Stimulated activated naive B cell treated with anti-CD40 and anti-IgM and Interleukin-4, amounts not matched to agents 10 μg/mL and 1 μg/mL and 100 μg/mL, for 72 hours (primary cell): ENCODE data around the gene NUDT22.

Experiments used
- ATAC-seq, 2 donors: fragments of 150-1000 bp; cut with Tn5 transposase; replicated peaks; 2 replicates each; pipeline ENCODE4 v1.10.0; 2021; ENCODE audit warnings: moderate library complexity in 1 of 2
- DNase-seq: peaks from one replicate; pipeline ENCODE4 v3.0.0; 2021
- H3K27ac Mint-ChIP-seq: one replicate; pipeline ENCODE4 v1.8.0; 2022; ENCODE audit warnings: mild to moderate bottlenecking, mixed read lengths
- H3K27me3 Mint-ChIP-seq, 2 donors: one replicate each; pipeline ENCODE4 v1.8.0; 2022; ENCODE audit warnings: mixed read lengths in 2 of 2
- H3K36me3 Mint-ChIP-seq, 2 donors: one replicate each; pipeline ENCODE4 v1.8.0; 2022; ENCODE audit warnings: mixed read lengths in 2 of 2, mild to moderate bottlenecking in 1 of 2
- H3K4me1 Mint-ChIP-seq, 2 donors: one replicate each; pipeline ENCODE4 v1.8.0; 2022; ENCODE audit warnings: mixed read lengths in 2 of 2, mild to moderate bottlenecking in 1 of 2
- H3K4me3 Mint-ChIP-seq, 2 donors: one replicate each; pipeline ENCODE4 v1.8.0; 2022; ENCODE audit warnings: mild to moderate bottlenecking in 2 of 2, mixed read lengths in 2 of 2, moderate library complexity in 1 of 2
- H3K9me3 Mint-ChIP-seq, 2 donors: one replicate each; pipeline ENCODE4 v1.8.0; 2022; ENCODE audit warnings: mixed read lengths in 2 of 2, mild to moderate bottlenecking in 1 of 2

Gene NUDT22

GRCh38 chr11:64247729-64248531, 21.9 kb downstream of the NUDT22 start:
- H3K36me3 Mint-ChIP-seq, result peaks cover 6 to 19% of the 10 kb centered on the region in 2 donors
- peak overlapping the region; percentile 89 to 94 for H3K4me3 Mint-ChIP-seq
- ATAC-seq (no peak), DNase-seq (no peak)
- H3K27me3 Mint-ChIP-seq, result no peaks in the 10 kb centered on the region
- peak overlapping the region; percentile 20 for H3K27ac Mint-ChIP-seq
- H3K9me3 Mint-ChIP-seq, result no peaks in the 10 kb centered on the region
- peaks cover 25 to 68% of the 10 kb centered on the region in 2 donors for H3K4me1 Mint-ChIP-seq

GRCh38 chr11:64248578-64248977, 22.5 kb downstream of the NUDT22 start:
- H3K4me1 Mint-ChIP-seq, result peaks cover 20 to 66% of the 10 kb centered on the region in 2 donors
- H3K4me3 Mint-ChIP-seq, result peak overlapping the region in 1 of 2 donors; percentile 94

GRCh38 chr11:64249038-64249437, 23.0 kb downstream of the NUDT22 start:
- no peaks in the 10 kb centered on the region for H3K27me3 Mint-ChIP-seq
- peaks cover 0 to 12% of the 10 kb centered on the region in 2 donors for H3K36me3 Mint-ChIP-seq
- peaks cover 22 to 66% of the 10 kb centered on the region in 2 donors for H3K4me1 Mint-ChIP-seq
- no peak overlapping the region for H3K4me3 Mint-ChIP-seq
- DNase-seq (no peak), ATAC-seq (no peak)
- H3K27ac Mint-ChIP-seq, result no peak overlapping the region
- no peaks in the 10 kb centered on the region for H3K9me3 Mint-ChIP-seq

More at GRCh38 chr11:64248578-64248977, 22.5 kb downstream of the NUDT22 start:
- DNase-seq, result no peak
- Mint-ChIP-seq H3K9me3 (no peaks in the 10 kb centered on the region), H3K27ac (peak overlapping the region; percentile 20), H3K27me3 (no peaks in the 10 kb centered on the region), H3K36me3 (peaks cover under 1 to 13% of the 10 kb centered on the region in 2 donors)
- no peak for ATAC-seq

- peaks cover 23 to 62% of the 10 kb centered on the region in 2 donors for H3K4me1 Mint-ChIP-seq
- H3K9me3 Mint-ChIP-seq, result no peaks in the 10 kb centered on the region
- peak overlapping the region in 1 of 2 donors; percentile 86 for H3K4me3 Mint-ChIP-seq
- no peak for ATAC-seq
- DNase-seq, result no peak
- peaks cover 0 to 9% of the 10 kb centered on the region in 2 donors for H3K36me3 Mint-ChIP-seq
- peak overlapping the region; percentile 37 for H3K27ac Mint-ChIP-seq
- no peaks in the 10 kb centered on the region for H3K27me3 Mint-ChIP-seq
These were observed 23.7 kb downstream of the NUDT22 start for GRCh38 chr11:64249563-64250414.

GRCh38 chr11:64250415-64251015, 24.4 kb downstream of the NUDT22 start:
- no peak for ATAC-seq
- Mint-ChIP-seq H3K4me1 (peaks cover 23 to 55% of the 10 kb centered on the region in 2 donors), H3K27ac (no peak overlapping the region), H3K9me3 (no peaks in the 10 kb centered on the region), H3K27me3 (no peaks in the 10 kb centered on the region), H3K36me3 (peaks cover 0 to 12% of the 10 kb centered on the region in 2 donors), H3K4me3 (peak overlapping the region; percentile 82 to 86)
- no peak for DNase-seq

- H3K4me3 Mint-ChIP-seq, result peak within 1 kb of the TSS; percentile 93 to 96
- peaks cover 23 to 55% of the 10 kb centered on the region in 2 donors for H3K4me1 Mint-ChIP-seq
- H3K27me3 Mint-ChIP-seq, result no peaks in the 10 kb centered on the region
- peak within 1 kb of the TSS; percentile 89 for H3K27ac Mint-ChIP-seq
- ATAC-seq (peak; percentile 65), DNase-seq (no peak)
- H3K36me3 Mint-ChIP-seq, result peaks cover 1 to 7% of the 10 kb centered on the region in 2 donors
- no peaks in the 10 kb centered on the region for H3K9me3 Mint-ChIP-seq
These were observed 25.1 kb downstream of the NUDT22 start, which contains the start of gene PLCB3 for GRCh38 chr11:64251016-64251752. PLCB3 (plus strand) TSS chr11:64251530; CDS start chr11:64251650, 120 bp downstream.

GRCh38 chr11:64251753-64252002, 25.6 kb downstream of the NUDT22 start:
- ATAC-seq (no peak), DNase-seq (no peak)
- Mint-ChIP-seq H3K4me3 (peak overlapping the region; percentile 93 to 96), H3K4me1 (peaks cover 23 to 55% of the 10 kb centered on the region in 2 donors), H3K36me3 (peaks cover 4 to 9% of the 10 kb centered on the region in 2 donors), H3K9me3 (no peaks in the 10 kb centered on the region), H3K27me3 (no peaks in the 10 kb centered on the region), H3K27ac (peak overlapping the region; percentile 89)

GRCh38 chr11:64252003-64252872, 26.2 kb downstream of the NUDT22 start:
- no peak for ATAC-seq
- Mint-ChIP-seq H3K9me3 (no peaks in the 10 kb centered on the region), H3K4me3 (peak overlapping the region; percentile 93 to 96), H3K4me1 (peaks cover 20 to 49% of the 10 kb centered on the region in 2 donors), H3K27me3 (no peaks in the 10 kb centered on the region), H3K27ac (peak overlapping the region; percentile 89), H3K36me3 (peaks cover 5 to 10% of the 10 kb centered on the region in 2 donors)
- DNase-seq, result no peak

- Mint-ChIP-seq H3K36me3 (peaks cover 11 to 17% of the 10 kb centered on the region in 2 donors), H3K4me3 (no peak overlapping the region)
These were observed 27.0 kb downstream of the NUDT22 start for GRCh38 chr11:64253043-64253442.

GRCh38 chr11:64253481-64253880, 27.4 kb downstream of the NUDT22 start:
- Mint-ChIP-seq H3K36me3 (peaks cover 15 to 19% of the 10 kb centered on the region in 2 donors), H3K4me3 (no peak overlapping the region)
- ATAC-seq, result no peak

More at GRCh38 chr11:64253043-64253442, 27.0 kb downstream of the NUDT22 start:
- H3K27me3 Mint-ChIP-seq, result no peaks in the 10 kb centered on the region
- H3K9me3 Mint-ChIP-seq, result no peaks in the 10 kb centered on the region
- peaks cover 16 to 41% of the 10 kb centered on the region in 2 donors for H3K4me1 Mint-ChIP-seq
- ATAC-seq, result no peak
- DNase-seq, result no peak
- H3K27ac Mint-ChIP-seq, result peak overlapping the region; percentile 14

GRCh38 chr11:64254326-64254725, 28.3 kb downstream of the NUDT22 start:
- no peak overlapping the region for H3K4me3 Mint-ChIP-seq
- no peak overlapping the region for H3K27ac Mint-ChIP-seq
- peaks cover 19 to 25% of the 10 kb centered on the region in 2 donors for H3K36me3 Mint-ChIP-seq
- ATAC-seq, result no peak
- DNase-seq, result no peak
- peaks cover 18 to 38% of the 10 kb centered on the region in 2 donors for H3K4me1 Mint-ChIP-seq
- H3K9me3 Mint-ChIP-seq, result no peaks in the 10 kb centered on the region
- no peaks in the 10 kb centered on the region for H3K27me3 Mint-ChIP-seq

More at GRCh38 chr11:64253481-64253880, 27.4 kb downstream of the NUDT22 start:
- DNase-seq, result no peak
- no peaks in the 10 kb centered on the region for H3K27me3 Mint-ChIP-seq
- no peaks in the 10 kb centered on the region for H3K9me3 Mint-ChIP-seq
- peak overlapping the region; percentile 14 for H3K27ac Mint-ChIP-seq
- H3K4me1 Mint-ChIP-seq, result peaks cover 16 to 41% of the 10 kb centered on the region in 2 donors

GRCh38 chr11:64255135-64256128, 29.4 kb downstream of the NUDT22 start:
- Mint-ChIP-seq H3K4me3 (no peak overlapping the region), H3K36me3 (peaks cover 29 to 36% of the 10 kb centered on the region in 2 donors), H3K4me1 (peaks cover 28 to 45% of the 10 kb centered on the region in 2 donors), H3K27ac (no peak overlapping the region), H3K27me3 (no peaks in the 10 kb centered on the region), H3K9me3 (no peaks in the 10 kb centered on the region)
- DNase-seq (no peak), ATAC-seq (no peak)
